Esophagus squamous epithelium (tissue), 5 donors: ENCODE data around the gene CACTIN. TPM values are rescaled to one million over a fixed set of nuclear protein-coding genes. Genes with fewer than 3 reads are reported as not detected.

Source experiments
- DNase-seq: peaks from one replicate; lab custom pipeline; 2025; lab: John Stamatoyannopoulos, UW
- H3K27ac ChIP-seq, 4 donors: fragments of 200-600 bp; sonication (generic); one replicate each; pipeline ENCODE4 v1.5.1; 2016 to 2019; ENCODE audit warnings: mild to moderate bottlenecking in 1 of 4
- H3K27me3 ChIP-seq, 4 donors: fragments of 200-600 bp; sonication (generic); 1 replicate in 3 of 4; 2 replicates in 1 of 4; pipeline versions ENCODE4 v1.5.1 to v1.6.0; 2017 to 2021; ENCODE audit warnings: antibody characterized with exemption in 1 of 4
- H3K36me3 ChIP-seq, 3 donors: fragments of 200-600 bp; sonication (generic); one replicate each; pipeline ENCODE4 v1.5.1; 2016 to 2019
- H3K4me1 ChIP-seq, 3 donors: fragments of 200-600 bp; sonication (generic); one replicate each; pipeline ENCODE4 v1.5.1; 2017 to 2019
- H3K4me3 ChIP-seq, 4 donors: fragments of 200-600 bp; sonication (generic); 1 replicate in 3 of 4; 2 replicates in 1 of 4; pipeline ENCODE4 v1.5.1; 2016 to 2019; ENCODE audit warnings: mild to moderate bottlenecking in 2 of 4, moderate library complexity in 1 of 4
- H3K9me3 ChIP-seq, 3 donors: fragments of 200-600 bp; sonication (generic); one replicate each; pipeline ENCODE4 v1.5.1; 2016 to 2019
- CTCF ChIP-seq, 6 experiments: fragments of 450-650 bp in 4 of 6; fragments of 200-600 bp in 2 of 6; sonication (generic) in 2 of 6; IDR thresholded peaks; one replicate each; pipeline ENCODE4 v1.5.1; 2016 to 2019; ENCODE audit warnings: antibody characterized with exemption in 6 of 6, mild to moderate bottlenecking in 4 of 6, moderate library complexity in 4 of 6
- POLR2A ChIP-seq, 4 donors: fragments of 450-650 bp; IDR thresholded peaks; one replicate each; pipeline ENCODE4 v1.6.1; 2017; ENCODE audit warnings: antibody characterized with exemption in 4 of 4, mild to moderate bottlenecking in 4 of 4, moderate library complexity in 3 of 4
- WGBS, 2 donors: methylation state at CpG; one replicate each; pipeline ENCODE4 v1.1.5; 2018; 5-methylcytosine and 5-hydroxymethylcytosine counted together
- intact Hi-C: fragments of 100-400 bp; cut with DNase I; formaldehyde crosslinking; loops from one replicate; pipeline ENCODE4 v1.15.0; 2022
- total RNA-seq, 4 donors: library from RNA; depleted of rRNA; stranded (reverse); fragments of >200 nt; gene quantifications; one replicate each; pipeline ENCODE4 v1.1.0, GENCODE V29; 2016
- donor health status: DM: yes; HTN: yes; CAD: no.

CACTIN gene
- total RNA-seq, 4 donors from 2014 or later, result 15.9 to 26.7 (median 21.3) TPM

GRCh38 chr19:3606174-3606689 is 20.4 kb downstream of the CACTIN start:
- TF ChIP-seq POLR2A (IDR thresholded peaks at IDR 0.05) (no peak), CTCF (IDR thresholded peaks at IDR 0.05) (no peak)
- H3K27ac ChIP-seq, result peak overlapping the region; percentile 67 to 89 (median 80)
- peaks cover 2 to 14% (median 2%) of the 10 kb centered on the region in 3 donors for H3K36me3 ChIP-seq
- peak overlapping the region; percentile 23 to 73 (median 52) for H3K4me3 ChIP-seq
- peaks cover 0 to 75% (median 36%) of the 10 kb centered on the region in 3 donors for H3K4me1 ChIP-seq
- H3K9me3 ChIP-seq, result no peaks in the 10 kb centered on the region
- DNase-seq, result no peak
- intact Hi-C loops, result no loop called here
- peaks cover 0 to 35% (median 0%) of the 10 kb centered on the region in 4 donors for H3K27me3 ChIP-seq
- 19 to 33% methylated on average over 1 to 6 of the region's 35 CpGs for WGBS, 2 donors

- H3K36me3 ChIP-seq, result peaks cover 0 to 9% (median 0%) of the 10 kb centered on the region in 3 donors
- TF ChIP-seq POLR2A (IDR thresholded peaks at IDR 0.05), result no peak
- no peak for TF ChIP-seq CTCF (IDR thresholded peaks at IDR 0.05)
- intact Hi-C loops, result no loop called here
- peaks cover 0 to 75% (median 36%) of the 10 kb centered on the region in 3 donors for H3K4me1 ChIP-seq
- no peak for DNase-seq
- peak overlapping the region; percentile 23 to 73 (median 52) for H3K4me3 ChIP-seq
- WGBS, 2 donors, result 43 to 45% methylated on average over 5 of the region's 5 CpGs
- H3K27me3 ChIP-seq, result peaks cover 0 to 35% (median 0%) of the 10 kb centered on the region in 4 donors
- peak overlapping the region; percentile 67 to 89 (median 80) for H3K27ac ChIP-seq
- H3K9me3 ChIP-seq, result no peaks in the 10 kb centered on the region
These were observed 20.8 kb downstream of the CACTIN start for GRCh38 chr19:3605770-3606169.

- Histone ChIP-seq H3K36me3 (peaks cover 0 to 5% (median 0%) of the 10 kb centered on the region in 3 donors), H3K9me3 (no peaks in the 10 kb centered on the region), H3K4me1 (peaks cover 0 to 74% (median 36%) of the 10 kb centered on the region in 3 donors), H3K27ac (peak overlapping the region in 2 of 4 donors; percentile 84 to 89), H3K27me3 (peaks cover 0 to 35% (median 0%) of the 10 kb centered on the region in 4 donors), H3K4me3 (peak overlapping the region in 2 of 4 donors; percentile 56 to 73)
- no peak for TF ChIP-seq CTCF (IDR thresholded peaks at IDR 0.05)
- TF ChIP-seq POLR2A (IDR thresholded peaks at IDR 0.05), result no peak
- 53 to 60% methylated on average over 3 of the region's 3 CpGs for WGBS, 2 donors
- intact Hi-C loops, result no loop called here
- DNase-seq, result no peak
These were observed 21.2 kb downstream of the CACTIN start for GRCh38 chr19:3605361-3605760.

- no peak for DNase-seq
- no peak for TF ChIP-seq CTCF (IDR thresholded peaks at IDR 0.05)
- TF ChIP-seq POLR2A (IDR thresholded peaks at IDR 0.05), result no peak
- Histone ChIP-seq H3K27me3 (peaks cover 0 to 35% (median 0%) of the 10 kb centered on the region in 4 donors), H3K9me3 (no peaks in the 10 kb centered on the region), H3K4me3 (peak overlapping the region in 2 of 4 donors; percentile 9 to 73), H3K36me3 (peaks cover 0 to 5% (median 0%) of the 10 kb centered on the region in 3 donors), H3K4me1 (peaks cover 0 to 70% (median 36%) of the 10 kb centered on the region in 3 donors), H3K27ac (peak overlapping the region; percentile 59 to 89 (median 74))
- 58 to 80% methylated on average over 1 to 11 of the region's 11 CpGs for WGBS, 2 donors
- intact Hi-C loops, result no loop called here
These were observed 21.6 kb downstream of the CACTIN start for GRCh38 chr19:3604987-3605343.

GRCh38 chr19:3604227-3604986 is 22.2 kb downstream of the CACTIN start:
- Histone ChIP-seq H3K4me1 (peaks cover 0 to 64% (median 36%) of the 10 kb centered on the region in 3 donors), H3K9me3 (no peaks in the 10 kb centered on the region), H3K4me3 (peak overlapping the region in 2 of 4 donors; percentile 9 to 73), H3K27me3 (peaks cover 0 to 35% (median 0%) of the 10 kb centered on the region in 4 donors), H3K36me3 (peaks cover 0 to 9% (median 0%) of the 10 kb centered on the region in 3 donors), H3K27ac (peak overlapping the region; percentile 59 to 89 (median 74))
- DNase-seq, result no peak
- intact Hi-C loops, result no loop called here
- TF ChIP-seq POLR2A (IDR thresholded peaks at IDR 0.05) (no peak), CTCF (IDR thresholded peaks at IDR 0.05) (no peak)
- 73 to 87% methylated on average over 3 to 17 of the region's 27 CpGs for WGBS, 2 donors
